ENCODE data around the gene GPR12.

GPR12 gene

DNA sequence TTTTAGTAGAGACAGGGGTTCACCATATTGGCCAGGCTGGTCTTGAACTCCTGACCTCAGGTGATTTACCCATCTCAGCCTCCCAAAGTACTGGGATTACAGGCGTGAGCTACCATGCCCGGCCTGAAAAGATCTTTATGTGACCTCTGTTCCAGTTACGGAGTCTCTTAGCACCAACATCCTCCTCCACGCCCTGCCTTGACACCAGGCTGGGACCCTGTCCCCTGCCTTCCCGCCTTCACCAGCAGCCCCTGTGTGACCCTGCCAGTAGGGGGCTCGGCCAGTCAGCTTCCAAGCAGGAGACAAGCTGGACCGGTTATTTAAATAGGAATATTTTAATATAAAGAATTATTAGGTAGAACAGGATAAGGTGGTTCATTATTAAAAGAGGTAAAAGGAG is 54.2 kb downstream of the GPR12 start:
- no peak for DNase-seq
- no peaks in the 10 kb centered on the region for H3K4me1 Mint-ChIP-seq
- H3K27me3 Mint-ChIP-seq = peaks cover 4% of the 10 kb centered on the region
- H3K4me3 Mint-ChIP-seq = no peak overlapping the region
- no peaks in the 10 kb centered on the region for H3K36me3 Mint-ChIP-seq
- H3K9me3 Mint-ChIP-seq = no peaks in the 10 kb centered on the region
- CTCF ChIA-PET = interaction anchor here (0.9 to 6.5 kb wide), 4 partner anchors 10 to 224 kb away, joined by 3 to 56 read pairs (median 4); no protein-coding TSS in a partner anchor
- H3K27ac Mint-ChIP-seq = no peak overlapping the region

DNA sequence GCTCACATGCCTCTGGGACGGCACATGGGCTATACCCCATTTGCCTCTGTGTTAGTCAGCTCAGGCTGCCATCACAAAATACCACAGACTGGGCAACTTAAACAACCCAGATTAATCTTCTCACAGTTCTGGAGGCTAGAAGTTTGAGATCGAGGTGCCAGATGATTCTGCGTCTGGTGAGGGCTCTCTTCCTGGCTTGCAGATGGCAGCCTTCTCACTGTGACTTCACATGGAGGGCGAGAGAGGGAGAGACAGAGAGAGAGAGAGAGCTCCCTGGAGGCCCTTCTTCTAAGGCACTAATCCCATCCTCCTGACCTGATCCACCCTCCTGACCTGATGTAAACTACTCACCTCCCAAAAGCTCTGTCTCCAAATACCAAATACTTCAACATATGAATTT is 55.0 kb downstream of the GPR12 start:
- H3K27ac Mint-ChIP-seq = no peak overlapping the region
- H3K27me3 Mint-ChIP-seq = peaks cover 4% of the 10 kb centered on the region
- H3K4me1 Mint-ChIP-seq = no peaks in the 10 kb centered on the region
- H3K9me3 Mint-ChIP-seq = no peaks in the 10 kb centered on the region
- DNase-seq = no peak
- H3K4me3 Mint-ChIP-seq = no peak overlapping the region
- CTCF ChIA-PET = interaction anchor here (0.9 to 6.5 kb wide), 4 partner anchors 9 to 223 kb away, joined by 3 to 56 read pairs (median 4); no protein-coding TSS in a partner anchor
- no peaks in the 10 kb centered on the region for H3K36me3 Mint-ChIP-seq
